Measurements from ENCODE around the gene STAT3.

Gene STAT3

DNA sequence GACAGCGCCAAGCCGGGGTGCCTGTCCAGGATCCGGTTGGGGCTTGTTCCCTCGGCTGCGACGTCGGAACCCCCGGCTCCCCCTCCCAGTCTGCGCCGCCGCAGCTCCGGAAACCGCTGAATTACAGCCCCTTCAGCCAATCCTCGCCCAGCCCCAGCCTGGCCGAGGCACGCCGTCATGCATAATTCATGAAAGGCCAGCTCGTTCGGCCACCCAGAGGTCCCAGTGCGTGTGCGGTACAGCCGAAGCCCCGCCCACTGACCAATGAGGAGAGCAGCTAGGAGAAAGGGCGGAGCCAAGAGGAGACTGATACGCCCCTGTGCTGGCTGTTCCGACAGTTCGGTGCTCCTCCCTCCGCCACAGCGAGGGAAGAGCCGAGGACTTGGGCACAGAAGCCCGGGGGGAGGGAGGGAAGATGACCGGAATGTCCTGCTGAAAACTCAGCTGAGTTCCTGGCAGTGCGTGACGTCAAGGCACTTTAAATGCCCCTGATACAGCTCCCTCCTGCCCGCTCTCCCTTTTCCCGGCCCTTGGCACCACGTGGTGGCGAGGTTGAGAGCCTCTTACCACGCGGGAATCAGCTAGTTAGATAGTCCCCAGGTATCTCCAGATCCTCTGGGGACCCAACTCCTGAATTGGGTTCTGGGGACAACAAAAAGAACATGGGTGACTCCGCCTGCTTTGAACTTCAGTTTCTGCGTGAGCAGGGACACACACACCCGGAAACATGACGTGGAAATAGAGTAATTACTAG is at the start of gene STAT3:
TSS of gene STAT3 (minus strand) at position 62 of the 754 bp plus-strand sequence. CDS start 39,926 bp downstream, outside the sequence.
- TF ChIP-seq NFIC (IDR thresholded peaks at IDR 0.05) (peak; percentile 51; the same call in 1 of the 2 replicates), TCF12 (IDR thresholded peaks at IDR 0.05; ENCODE audit: low read depth) (peak; percentile 86), USF1 (IDR thresholded peaks at IDR 0.05) (peak; percentile 84), TEAD4 (IDR thresholded peaks at IDR 0.05) (peak; percentile 73), ZBTB7A (IDR thresholded peaks at IDR 0.05; ENCODE audit: low read depth) (no peak), RAD21 (IDR thresholded peaks at IDR 0.05; ENCODE audit: low read depth) (no peak), EGR1 (IDR thresholded peaks at IDR 0.05) (peak; percentile 49; the same call in 1 of the 2 replicates), TAF1 (IDR thresholded peaks at IDR 0.05; ENCODE audit: low read depth) (peak; percentile 50), CREB1 (IDR thresholded peaks at IDR 0.05; ENCODE audit: low read depth) (peak; percentile 84), YY1 (IDR thresholded peaks at IDR 0.05; ENCODE audit: low read depth) (peak; percentile 65; the same call in 1 of the 2 replicates), CEBPB (IDR thresholded peaks at IDR 0.05) (peak; percentile 49; the same call in 1 of the 2 replicates), FOXM1 (IDR thresholded peaks at IDR 0.05; ENCODE audit: borderline replicate concordance, low read depth) (peak; percentile 51; the same call in 1 of the 2 replicates), EP300 (IDR thresholded peaks at IDR 0.05; ENCODE audit: borderline replicate concordance) (peak; percentile 100)
- TF ChIP-seq, protein P1, sequence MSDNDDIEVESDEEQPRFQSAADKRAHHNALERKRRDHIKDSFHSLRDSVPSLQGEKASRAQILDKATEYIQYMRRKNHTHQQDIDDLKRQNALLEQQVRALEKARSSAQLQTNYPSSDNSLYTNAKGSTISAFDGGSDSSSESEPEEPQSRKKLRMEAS (IDR thresholded peaks at IDR 0.05): peak; percentile 100
- TF ChIP-seq, protein P2, sequence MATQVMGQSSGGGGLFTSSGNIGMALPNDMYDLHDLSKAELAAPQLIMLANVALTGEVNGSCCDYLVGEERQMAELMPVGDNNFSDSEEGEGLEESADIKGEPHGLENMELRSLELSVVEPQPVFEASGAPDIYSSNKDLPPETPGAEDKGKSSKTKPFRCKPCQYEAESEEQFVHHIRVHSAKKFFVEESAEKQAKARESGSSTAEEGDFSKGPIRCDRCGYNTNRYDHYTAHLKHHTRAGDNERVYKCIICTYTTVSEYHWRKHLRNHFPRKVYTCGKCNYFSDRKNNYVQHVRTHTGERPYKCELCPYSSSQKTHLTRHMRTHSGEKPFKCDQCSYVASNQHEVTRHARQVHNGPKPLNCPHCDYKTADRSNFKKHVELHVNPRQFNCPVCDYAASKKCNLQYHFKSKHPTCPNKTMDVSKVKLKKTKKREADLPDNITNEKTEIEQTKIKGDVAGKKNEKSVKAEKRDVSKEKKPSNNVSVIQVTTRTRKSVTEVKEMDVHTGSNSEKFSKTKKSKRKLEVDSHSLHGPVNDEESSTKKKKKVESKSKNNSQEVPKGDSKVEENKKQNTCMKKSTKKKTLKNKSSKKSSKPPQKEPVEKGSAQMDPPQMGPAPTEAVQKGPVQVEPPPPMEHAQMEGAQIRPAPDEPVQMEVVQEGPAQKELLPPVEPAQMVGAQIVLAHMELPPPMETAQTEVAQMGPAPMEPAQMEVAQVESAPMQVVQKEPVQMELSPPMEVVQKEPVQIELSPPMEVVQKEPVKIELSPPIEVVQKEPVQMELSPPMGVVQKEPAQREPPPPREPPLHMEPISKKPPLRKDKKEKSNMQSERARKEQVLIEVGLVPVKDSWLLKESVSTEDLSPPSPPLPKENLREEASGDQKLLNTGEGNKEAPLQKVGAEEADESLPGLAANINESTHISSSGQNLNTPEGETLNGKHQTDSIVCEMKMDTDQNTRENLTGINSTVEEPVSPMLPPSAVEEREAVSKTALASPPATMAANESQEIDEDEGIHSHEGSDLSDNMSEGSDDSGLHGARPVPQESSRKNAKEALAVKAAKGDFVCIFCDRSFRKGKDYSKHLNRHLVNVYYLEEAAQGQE (IDR thresholded peaks at IDR 0.05; ENCODE audit: low read depth): peak; percentile 15; the same call in 1 of the 2 replicates

GRCh38 chr17:42436391-42436790 is 48.1 kb upstream of the STAT3 start:
- TF ChIP-seq TCF12 (IDR thresholded peaks at IDR 0.05; ENCODE audit: low read depth) (no peak), CREB1 (IDR thresholded peaks at IDR 0.05; ENCODE audit: low read depth) (no peak), EGR1 (IDR thresholded peaks at IDR 0.05) (no peak), CEBPB (IDR thresholded peaks at IDR 0.05) (no peak), NFIC (IDR thresholded peaks at IDR 0.05) (no peak), YY1 (IDR thresholded peaks at IDR 0.05; ENCODE audit: low read depth) (no peak), ZBTB7A (IDR thresholded peaks at IDR 0.05; ENCODE audit: low read depth) (no peak), RAD21 (IDR thresholded peaks at IDR 0.05; ENCODE audit: low read depth) (no peak), TEAD4 (IDR thresholded peaks at IDR 0.05) (no peak), FOXM1 (IDR thresholded peaks at IDR 0.05; ENCODE audit: borderline replicate concordance, low read depth) (no peak), USF1 (IDR thresholded peaks at IDR 0.05) (no peak), TAF1 (IDR thresholded peaks at IDR 0.05; ENCODE audit: low read depth) (no peak)
- TF ChIP-seq, protein P1 (IDR thresholded peaks at IDR 0.05): no peak
- TF ChIP-seq, protein P2 (IDR thresholded peaks at IDR 0.05; ENCODE audit: low read depth): no peak

GRCh38 chr17:42431758-42432161 is 43.5 kb upstream of the STAT3 start:
- TF ChIP-seq YY1 (IDR thresholded peaks at IDR 0.05; ENCODE audit: low read depth): no peak
- TF ChIP-seq TAF1 (IDR thresholded peaks at IDR 0.05; ENCODE audit: low read depth): no peak
- TF ChIP-seq FOXM1 (IDR thresholded peaks at IDR 0.05; ENCODE audit: borderline replicate concordance, low read depth): no peak

- TF ChIP-seq YY1 (IDR thresholded peaks at IDR 0.05; ENCODE audit: low read depth): no peak
- no peak for TF ChIP-seq NFIC (IDR thresholded peaks at IDR 0.05)
- no peak for TF ChIP-seq TEAD4 (IDR thresholded peaks at IDR 0.05)
- no peak for TF ChIP-seq ZBTB7A (IDR thresholded peaks at IDR 0.05; ENCODE audit: low read depth)
- no peak for TF ChIP-seq TAF1 (IDR thresholded peaks at IDR 0.05; ENCODE audit: low read depth)
- TF ChIP-seq EP300 (IDR thresholded peaks at IDR 0.05; ENCODE audit: borderline replicate concordance): no peak
- TF ChIP-seq RAD21 (IDR thresholded peaks at IDR 0.05; ENCODE audit: low read depth): no peak
- TF ChIP-seq CEBPB (IDR thresholded peaks at IDR 0.05): no peak
- no peak for TF ChIP-seq EGR1 (IDR thresholded peaks at IDR 0.05)
- TF ChIP-seq, protein P1 (IDR thresholded peaks at IDR 0.05): no peak
Observed at GRCh38 chr17:42429726-42430447, 41.6 kb upstream of the STAT3 start.

All from Ishikawa (cell line).